HG03469 (cell line): Measurements from ENCODE around the gene BMP8B.

Source experiments
- ATAC-seq: cut with Tn5 transposase; IDR thresholded peaks from one replicate; pipeline ENCODE4 v1.9.1; 2021; ENCODE audit warnings: mild to moderate bottlenecking, moderate library complexity, moderate number of reproducible peaks; ENCODE audit not compliant: unreplicated experiment

BMP8B gene

GRCh38 chr1:39760074-39761008 is 28.3 kb downstream of the BMP8B start:
- ATAC-seq: no peak

- no peak for ATAC-seq
Measured at GRCh38 chr1:39759436-39759726, 29.3 kb downstream of the BMP8B start.

DNA sequence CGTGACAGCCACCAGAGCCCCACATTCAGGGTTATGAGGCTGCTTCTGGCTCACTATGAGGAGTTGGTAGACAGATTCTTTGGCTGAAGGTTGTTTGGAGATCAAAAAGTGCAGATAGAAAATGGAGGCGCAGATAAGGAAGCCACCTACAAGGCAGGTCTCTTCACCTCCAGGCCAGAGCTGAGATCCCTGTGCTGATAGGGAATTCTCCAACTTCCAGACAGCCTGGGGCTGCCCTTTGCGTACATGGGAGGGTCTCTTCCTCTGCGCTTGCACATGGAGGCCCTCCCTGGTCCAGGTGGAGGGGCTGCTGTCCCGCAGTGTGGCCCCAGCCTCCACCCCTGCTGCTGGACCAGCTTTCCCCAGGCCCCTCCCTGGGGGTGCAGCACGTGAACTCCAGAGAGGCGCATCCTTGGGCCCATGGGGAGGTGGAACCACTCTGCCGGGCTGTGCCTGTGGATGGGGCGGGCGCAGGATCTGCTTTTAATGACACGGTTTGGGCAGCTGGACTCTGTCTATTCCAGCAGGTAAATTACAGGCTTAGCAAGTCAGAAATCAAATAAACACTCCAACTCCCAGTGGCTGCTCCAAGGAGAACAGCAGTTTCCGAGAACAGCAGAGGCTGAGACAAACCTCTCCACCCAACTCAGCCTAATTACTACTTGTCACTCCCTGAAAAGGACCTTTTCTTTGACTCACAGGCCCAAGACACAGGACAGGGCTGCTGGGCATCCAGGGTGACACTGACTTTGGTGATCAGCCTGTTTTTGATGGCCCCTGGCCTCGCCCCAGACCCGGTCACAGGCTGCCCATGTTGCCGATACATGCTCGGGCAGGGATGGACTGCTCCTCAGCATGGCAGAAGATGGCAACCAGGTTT is 29.9 kb downstream of the BMP8B start:
- no peak for ATAC-seq

GRCh38 chr1:39757501-39757900 is 31.2 kb downstream of the BMP8B start:
- ATAC-seq: no peak

DNA sequence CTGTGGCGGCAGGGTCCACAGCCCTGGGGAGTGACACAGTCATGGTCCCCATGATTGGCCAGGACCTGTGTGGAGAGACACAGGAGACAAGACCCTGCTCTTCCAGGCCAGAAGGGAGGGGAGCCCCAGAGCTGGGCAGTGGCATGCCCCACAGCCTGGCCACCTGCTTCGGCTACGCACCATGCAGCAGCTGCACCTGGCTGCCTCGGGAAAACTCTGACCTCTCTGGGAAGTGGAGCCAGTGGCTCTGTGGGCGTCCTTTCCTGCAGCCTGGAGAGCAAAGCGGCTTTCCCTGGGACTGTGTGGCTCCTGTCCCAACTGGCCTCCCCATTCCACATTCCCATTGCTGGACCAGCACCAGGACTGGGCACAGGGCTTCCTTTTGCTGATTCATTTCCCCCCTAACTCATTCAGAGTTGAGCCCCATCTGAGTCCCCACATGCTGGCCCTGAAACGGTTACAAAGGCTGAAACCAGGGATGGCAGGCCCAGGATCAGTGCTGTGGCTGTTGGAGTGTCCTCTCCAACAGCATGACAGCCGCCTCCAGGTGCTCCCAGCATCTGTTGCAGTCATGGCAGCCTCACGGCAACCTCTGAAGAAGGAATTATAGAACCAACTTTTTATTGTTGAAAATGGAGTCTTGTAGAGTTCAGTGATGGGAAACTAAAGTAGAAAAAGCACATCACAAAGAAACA is 32.6 kb downstream of the BMP8B start:
- ATAC-seq: no peak

DNA sequence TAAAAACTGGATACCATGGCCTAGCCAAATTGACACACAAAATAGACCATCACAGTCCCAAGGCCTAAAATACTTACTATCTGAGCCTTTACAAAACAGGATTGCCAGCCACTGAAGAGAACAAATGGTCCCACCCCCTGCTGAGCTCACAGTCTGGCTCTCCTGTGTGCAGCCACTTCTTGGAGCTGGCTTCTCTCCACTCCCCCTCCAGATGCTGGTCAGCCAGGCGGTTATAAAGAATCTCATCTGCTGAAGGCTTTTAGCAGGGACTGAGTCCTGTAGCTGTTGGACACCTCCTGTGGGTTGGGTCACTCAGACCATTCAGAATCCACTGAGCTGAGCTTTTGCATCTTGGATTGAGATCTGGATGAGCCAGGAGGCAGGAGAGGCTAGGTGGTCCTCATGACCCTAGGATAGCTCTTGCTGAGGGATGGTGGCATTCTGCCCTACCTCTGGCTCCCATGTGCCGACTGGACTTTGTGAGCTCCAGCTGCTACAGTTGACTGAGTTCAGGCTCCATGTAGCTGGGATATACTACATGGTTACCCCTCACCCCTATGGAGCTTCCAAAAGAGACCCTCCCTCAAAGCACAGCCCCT is 33.7 kb downstream of the BMP8B start:
- ATAC-seq: no peak

GRCh38 chr1:39754026-39754570 is 34.6 kb downstream of the BMP8B start:
- ATAC-seq: no peak

GRCh38 chr1:39753132-39754025 is 35.3 kb downstream of the BMP8B start:
- no peak for ATAC-seq

GRCh38 chr1:39752703-39753102 is 36.0 kb downstream of the BMP8B start:
- no peak for ATAC-seq

DNA sequence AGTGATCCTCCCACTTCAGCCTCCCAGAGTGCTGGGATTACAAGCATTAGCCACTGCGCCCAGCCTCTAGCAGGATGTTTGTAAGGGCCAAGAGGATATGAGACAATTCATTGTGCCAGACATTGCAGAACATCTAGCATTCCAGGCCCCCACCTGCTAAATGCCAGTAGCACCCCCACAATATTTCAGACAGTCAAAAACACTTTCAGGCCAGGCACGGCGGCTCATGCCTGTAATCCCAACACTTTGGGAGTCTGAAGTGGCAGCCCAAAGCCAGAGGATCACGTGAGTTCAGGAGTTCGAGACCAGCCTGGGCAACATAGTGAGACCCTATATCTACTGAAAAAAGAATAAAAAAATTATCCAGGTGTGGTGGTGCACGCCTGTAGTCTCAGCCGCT is 37.1 kb downstream of the BMP8B start:
- ATAC-seq: no peak

DNA sequence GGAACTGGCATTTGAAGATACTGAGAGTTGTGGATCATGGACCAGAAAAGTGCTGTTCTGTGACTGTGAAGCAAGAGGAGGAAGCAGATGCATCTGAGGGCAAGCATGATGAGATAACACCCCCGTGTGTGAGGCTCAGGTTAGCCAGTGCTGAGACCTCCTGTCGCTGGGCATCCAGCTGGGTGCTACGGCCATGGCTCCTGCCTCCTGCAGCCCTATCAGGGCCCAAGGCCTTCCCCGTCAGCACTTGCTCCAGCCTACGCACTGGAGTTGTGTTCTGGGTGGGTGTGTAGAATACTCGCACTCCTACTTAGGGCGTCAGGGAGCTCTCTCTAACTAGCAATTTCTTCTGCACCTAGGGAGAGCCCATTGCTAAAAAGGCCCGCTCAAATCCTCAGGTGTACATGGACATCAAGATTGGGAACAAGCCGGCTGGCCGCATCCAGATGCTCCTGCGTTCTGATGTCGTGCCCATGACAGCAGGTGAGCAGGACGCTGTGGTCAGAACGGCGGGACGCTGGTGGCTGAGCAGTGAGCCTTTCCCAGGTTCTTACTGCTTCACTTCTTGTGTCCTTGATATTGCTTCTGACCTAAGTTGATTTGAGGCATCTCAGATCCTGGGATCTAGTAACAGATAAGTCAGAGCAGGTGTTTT is 43.5 kb downstream of the BMP8B start:
- ATAC-seq: no peak

DNA sequence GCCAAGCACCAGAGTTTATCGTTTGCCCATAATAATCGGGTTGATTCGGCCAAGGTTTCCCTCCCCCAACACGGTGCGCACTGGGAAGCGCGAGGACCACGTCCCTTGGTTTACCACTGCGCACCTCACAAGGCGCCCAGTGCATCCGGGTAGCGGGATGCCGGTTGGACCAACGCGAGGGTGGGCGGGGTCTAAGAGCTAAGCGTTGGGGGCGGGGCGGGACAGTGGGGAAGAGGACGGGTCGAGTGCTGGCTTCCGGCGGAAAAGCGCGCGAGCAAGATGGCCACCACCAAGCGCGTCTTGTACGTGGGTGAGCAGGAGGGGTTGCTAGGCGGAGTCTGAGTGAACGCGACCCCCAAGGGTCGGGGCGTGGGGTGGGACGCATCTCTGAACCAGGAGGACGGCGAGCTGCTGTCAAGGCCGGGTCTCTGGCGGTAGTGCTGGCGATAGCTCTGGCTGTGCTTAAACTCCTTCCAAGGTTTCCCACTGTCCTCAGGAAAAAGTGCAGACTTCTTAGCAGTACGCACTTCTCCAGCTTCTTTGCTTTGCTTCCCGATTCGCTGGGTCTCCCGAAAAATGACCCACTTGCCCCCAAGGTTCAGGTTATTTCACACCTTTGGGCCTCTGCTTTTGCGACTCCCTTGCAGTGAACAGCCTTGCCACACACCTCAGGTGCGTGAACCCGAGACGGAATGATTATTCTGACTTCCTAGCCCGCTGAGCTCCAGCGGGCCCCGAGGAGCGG is 49.9 kb downstream of the BMP8B start, which contains the start of gene PPIE:
Gene PPIE (plus strand): TSS at position 261 of the 745 bp plus-strand sequence. CDS start 19 bp downstream, at position 280.
- ATAC-seq: no peak

- no peak for ATAC-seq
Measured at GRCh38 chr1:39737546-39738169, 51.0 kb downstream of the BMP8B start.

GRCh38 chr1:39735731-39736130 is 52.9 kb downstream of the BMP8B start:
- ATAC-seq: no peak

GRCh38 chr1:39733161-39733560 is 55.5 kb downstream of the BMP8B start:
- no peak for ATAC-seq

- no peak for ATAC-seq
Measured at GRCh38 chr1:39732730-39733129, 55.9 kb downstream of the BMP8B start.

DNA sequence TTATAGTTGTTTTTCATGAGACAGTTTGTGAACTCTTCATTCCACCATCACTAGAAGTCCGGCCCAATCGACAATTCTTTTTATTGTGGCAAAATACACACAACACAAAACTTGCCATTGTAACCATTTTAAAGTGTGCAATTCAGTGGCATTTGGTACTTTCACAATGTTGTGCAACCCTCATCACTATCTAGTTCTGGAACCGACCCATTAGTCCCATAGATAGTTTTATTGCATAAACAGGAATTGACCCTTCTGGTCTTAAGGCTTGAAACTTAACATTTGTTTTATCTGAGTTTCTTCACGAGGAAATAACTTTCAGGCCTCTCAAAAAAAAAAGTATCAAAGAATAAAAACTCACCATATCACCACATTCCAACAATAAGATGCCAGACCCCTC is 58.8 kb downstream of the BMP8B start:
- ATAC-seq: no peak

GRCh38 chr1:39729030-39729429 is 59.6 kb downstream of the BMP8B start:
- no peak for ATAC-seq
